ENCODE data around the gene CBY3. TPM values are rescaled to one million over a fixed set of nuclear protein-coding genes. Genes with fewer than 3 reads are reported as not detected.
"Not testable (repeated sequence)": the region's sequence is repeated elsewhere in the genome, so short reads cannot be mapped to it uniquely, and the experiment has no call there.

The CBY3 gene
- total and polyA plus RNA-seq, 2 of the 4 experiments (the other 2 are of a cell fraction): 0.18 TPM; not detected in 1

GRCh38 chr5:179649166-179649703 lies 31.6 kb downstream of the CBY3 start:
- DNase-seq; H3K9me1 ChIP-seq (ENCODE audit: insufficient read depth, low read length); H2AK9ac ChIP-seq (replicated peaks; ENCODE audit: low read depth, low read length, poor library complexity); H4K20me1 ChIP-seq (ENCODE audit: insufficient read depth, low read length); H2AK5ac ChIP-seq (ENCODE audit: low read depth, low read length); H2BK15ac ChIP-seq (ENCODE audit: low read depth, low read length); H3K36me3 ChIP-seq (ENCODE audit: control insufficient read depth, insufficient read depth, low read length); H4K91ac ChIP-seq (ENCODE audit: insufficient read depth, low read depth, low read length); H2BK5ac ChIP-seq (ENCODE audit: low read depth, low read length, poor library complexity, severe bottlenecking); H3K9ac ChIP-seq (ENCODE audit: low read depth, low read length); H3K79me1 ChIP-seq (ENCODE audit: low read depth in 1 of 2, low read length in 2 of 2); H3K4me2 ChIP-seq (ENCODE audit: low read depth, low read length); H2BK20ac ChIP-seq (ENCODE audit: low read depth, low read length); H3K4ac ChIP-seq (ENCODE audit: low read depth, low read length); H3K27ac ChIP-seq (ENCODE audit: insufficient read depth, low read length); H3K23ac ChIP-seq (ENCODE audit: low read depth, low read length); H3K4me1 ChIP-seq (ENCODE audit: control insufficient read depth, insufficient read depth, low read length); H4K5ac ChIP-seq (ENCODE audit: low read depth, low read length); H2AFZ ChIP-seq (replicated peaks; ENCODE audit: low read length, poor library complexity); H3K14ac ChIP-seq (replicated peaks; ENCODE audit: low read depth, low read length); H3K18ac ChIP-seq (ENCODE audit: low read depth, low read length); H4K8ac ChIP-seq (ENCODE audit: low read depth in 2 of 2, low read length in 2 of 2); CTCF ChIA-PET; dilution Hi-C loops (cut with HindIII; ENCODE audit: low sequenced_read_pairs, unreplicated experiment); H2BK120ac ChIP-seq (ENCODE audit: low read depth, low read length); ATAC-seq (ENCODE audit: low read depth); H3K56ac ChIP-seq (ENCODE audit: extremely low read depth, insufficient read depth, low read length); H3K27me3 ChIP-seq (ENCODE audit: control insufficient read depth, insufficient read depth, low read length); intact Hi-C loops (cut with micrococcal nuclease); H3K4me3 ChIP-seq (ENCODE audit: insufficient read depth, low read depth, low read length); H3K9me3 ChIP-seq (ENCODE audit: control insufficient read depth, insufficient read depth, low read length); in situ Hi-C loops (cut with MboI; ENCODE audit: low sequenced_read_pairs); BruUV-seq (replicated peaks); POLR2A ChIA-PET (ENCODE audit: unreplicated experiment): not testable (repeated sequence)
- no CpG with 5 or more reads among the region's 10 CpGs for WGBS, 2 experiments (ENCODE audit: extremely low coverage in 2 of 2, insufficient read length in 1 of 2)
